Suprapubic skin (tissue), 4 donors: Measurements from ENCODE around the gene MCC.

Source experiments
- CTCF ChIP-seq, 2 donors: fragments of 200-600 bp in 1 of 2; fragments of 450-650 bp in 1 of 2; sonication (generic) in 1 of 2; IDR thresholded peaks; one replicate each; pipeline ENCODE4 v1.5.1; 2016 to 2019; ENCODE audit warnings: antibody characterized with exemption in 2 of 2, mild to moderate bottlenecking in 1 of 2, moderate library complexity in 1 of 2
- POLR2A ChIP-seq, 2 donors: fragments of 450-650 bp; IDR thresholded peaks; one replicate each; pipeline ENCODE4 v1.6.1; 2017; ENCODE audit warnings: antibody characterized with exemption in 2 of 2, mild to moderate bottlenecking in 2 of 2, moderate library complexity in 2 of 2
- POLR2AphosphoS5 ChIP-seq, 3 donors: sonication (generic); formaldehyde crosslinking; IDR thresholded peaks; one replicate each; pipeline ENCODE4 v1.6.1; 2017; ENCODE audit warnings: antibody characterized with exemption in 3 of 3

GRCh38 chr5:113378959-113379541 lies 109.2 kb downstream of the MCC start:
- TF ChIP-seq CTCF (IDR thresholded peaks at IDR 0.05) (peak; percentile 36 to 60), POLR2AphosphoS5 (IDR thresholded peaks at IDR 0.05) (no peak), POLR2A (IDR thresholded peaks at IDR 0.05) (no peak)
